Stomach (tissue), 9 donors: Measurements from ENCODE around the gene KLHL28. TPM values are rescaled to one million over a fixed set of nuclear protein-coding genes. Genes with fewer than 3 reads are reported as not detected.
"Not testable (repeated sequence)": the region's sequence is repeated elsewhere in the genome, so short reads cannot be mapped to it uniquely, and the experiment has no call there.

Experiments
- DNase-seq, 2 donors: peaks; one replicate each; pipeline versions ENCODE4 v3.0.0 to v3.0.0-alpha.2; 2013 to 2019
- H3K27ac ChIP-seq, 5 donors: fragments of 200-600 bp in 4 of 5; sonication (generic) in 4 of 5; one replicate each; pipeline ENCODE4 v1.5.1; 2013 to 2019; ENCODE audit warnings: mild to moderate bottlenecking in 1 of 5, moderate library complexity in 1 of 5
- H3K27me3 ChIP-seq, 3 donors: fragments of 200-600 bp; sonication (generic); one replicate each; pipeline ENCODE4 v1.5.1; 2017 to 2019; ENCODE audit warnings: mixed run types in 1 of 3
- H3K36me3 ChIP-seq, 4 donors: fragments of 200-600 bp; sonication (generic); 1 replicate in 3 of 4; 2 replicates in 1 of 4; pipeline ENCODE4 v1.5.1; 2016 to 2019
- H3K4me1 ChIP-seq, 4 donors: fragments of 200-600 bp; sonication (generic); one replicate each; pipeline ENCODE4 v1.5.1; 2016 to 2019
- H3K4me3 ChIP-seq, 4 donors: fragments of 200-600 bp; sonication (generic) in 3 of 4; one replicate each; pipeline ENCODE4 v1.5.1; 2016 to 2019; ENCODE audit warnings: mild to moderate bottlenecking in 1 of 4
- H3K9me3 ChIP-seq, 4 donors: fragments of 200-600 bp; sonication (generic); one replicate each; pipeline ENCODE4 v1.5.1; 2016 to 2019
- CTCF ChIP-seq, 7 experiments: fragments of 450-650 bp in 4 of 7; fragments of 200-600 bp in 3 of 7; sonication (generic) in 3 of 7; IDR thresholded peaks; one replicate each; pipeline ENCODE4 v1.5.1; 2016 to 2019; ENCODE audit warnings: antibody characterized with exemption in 7 of 7, control low read depth in 2 of 7, mild to moderate bottlenecking in 1 of 7
- EP300 ChIP-seq: sonication (generic); formaldehyde crosslinking; IDR thresholded peaks from one replicate; pipeline ENCODE4 v1.6.1; 2017; ENCODE audit warnings: antibody characterized with exemption
- POLR2A ChIP-seq, 4 donors: fragments of 450-650 bp; IDR thresholded peaks; one replicate each; pipeline ENCODE4 v1.6.1; 2016; ENCODE audit warnings: antibody characterized with exemption in 4 of 4, control low read depth in 2 of 4, mild to moderate bottlenecking in 1 of 4, moderate library complexity in 1 of 4
- POLR2AphosphoS5 ChIP-seq, 3 donors: sonication (generic); formaldehyde crosslinking; IDR thresholded peaks; one replicate each; pipeline ENCODE4 v1.6.1; 2016; ENCODE audit warnings: antibody characterized with exemption in 3 of 3
- WGBS, 5 donors: extraction: QIAGEN DNeasy Blood & Tissue Kit in 3 of 5; methylation state at CpG; one replicate each; pipeline versions ENCODE4 v1.1.5 to v1.1.7; 2013 to 2018; 5-methylcytosine and 5-hydroxymethylcytosine counted together
- intact Hi-C: fragments of 100-400 bp; cut with DNase I; formaldehyde crosslinking; loops from one replicate; pipeline ENCODE4 v1.15.1; 2023; ENCODE audit warnings: low total_unique reads
- polyA plus RNA-seq, 3 donors: library from polyadenylated mRNA; stranded (reverse); fragments of 200-250 nt; gene quantifications; one replicate each; pipeline ENCODE4 v1.2.3, GENCODE V29; 2013
- total RNA-seq, 5 donors: library from RNA; depleted of rRNA; stranded (reverse); fragments of >200 nt; gene quantifications; one replicate each; pipeline versions ENCODE4 v1.1.0 to v1.2.3, GENCODE V29; 2014 to 2016
- donor health status: healthy with polysubstance abuse.
- donor health status: Bipolar disorder and iron deficiency.
- donor health status: healthy.

Gene KLHL28
- total and polyA plus RNA-seq, 8 donors, result 1.5 to 20.6 (median 7.0) TPM

GRCh38 chr14:44895716-44896115, 66.0 kb downstream of the KLHL28 start:
- intact Hi-C loops, result no loop called here
- Histone ChIP-seq H3K27ac (peak overlapping the region in 2 of 5 donors; percentile 99 to 100), H3K9me3 (no peaks in the 10 kb centered on the region), H3K27me3 (no peaks in the 10 kb centered on the region), H3K4me3 (no peak overlapping the region), H3K36me3 (no peaks in the 10 kb centered on the region), H3K4me1 (peaks cover 7 to 34% (median 26%) of the 10 kb centered on the region in 4 donors)
- 63 to 93% (median 92%) methylated on average over 2 of the region's 2 CpGs for WGBS, 5 donors
- DNase-seq, result no peak
- no peak for TF ChIP-seq POLR2A (IDR thresholded peaks at IDR 0.05)
- no peak for TF ChIP-seq CTCF (IDR thresholded peaks at IDR 0.05)
- TF ChIP-seq EP300, result no peak
- TF ChIP-seq POLR2AphosphoS5 (IDR thresholded peaks at IDR 0.05), result no peak

- Histone ChIP-seq H3K36me3 (no peaks in the 10 kb centered on the region), H3K4me3 (no peak overlapping the region), H3K27ac (no peak overlapping the region), H3K9me3 (no peaks in the 10 kb centered on the region), H3K27me3 (no peaks in the 10 kb centered on the region), H3K4me1 (peaks cover 7 to 20% (median 15%) of the 10 kb centered on the region in 4 donors)
- no peak for DNase-seq
- intact Hi-C loops, result no loop called here
- 79 to 93% (median 85%) methylated on average over 2 of the region's 2 CpGs for WGBS, 5 donors
- TF ChIP-seq POLR2A (IDR thresholded peaks at IDR 0.05) (no peak), CTCF (IDR thresholded peaks at IDR 0.05) (no peak), POLR2AphosphoS5 (IDR thresholded peaks at IDR 0.05) (no peak), EP300 (no peak)
These were observed 68.2 kb downstream of the KLHL28 start for GRCh38 chr14:44893535-44893934.

- H3K27ac ChIP-seq, H3K4me3 ChIP-seq, DNase-seq, H3K27me3 ChIP-seq, H3K36me3 ChIP-seq, intact Hi-C loops, H3K9me3 ChIP-seq: not testable (repeated sequence)
- WGBS, 5 donors, result 48 to 63% (median 60%) methylated on average over 2 of the region's 3 CpGs
- peaks cover 5 to 11% (median 8%) of the 10 kb centered on the region in 4 donors for H3K4me1 ChIP-seq
These were observed 69.9 kb downstream of the KLHL28 start for GRCh38 chr14:44891726-44892372.

GRCh38 chr14:44889595-44890471, 71.9 kb downstream of the KLHL28 start:
- no peak overlapping the region for H3K27ac ChIP-seq
- intact Hi-C loops, result no loop called here

More at GRCh38 chr14:44889595-44890471, 71.9 kb downstream of the KLHL28 start:
- H3K9me3 ChIP-seq, result no peaks in the 10 kb centered on the region
- TF ChIP-seq POLR2A (IDR thresholded peaks at IDR 0.05), result no peak
- TF ChIP-seq CTCF (IDR thresholded peaks at IDR 0.05), result no peak
- TF ChIP-seq POLR2AphosphoS5 (IDR thresholded peaks at IDR 0.05), result no peak
- TF ChIP-seq EP300, result no peak
- H3K27me3 ChIP-seq, result no peaks in the 10 kb centered on the region
- H3K4me1 ChIP-seq, result peaks cover 0 to 6% (median 0%) of the 10 kb centered on the region in 4 donors
- no peaks in the 10 kb centered on the region for H3K36me3 ChIP-seq
- WGBS, 5 donors, result 25 to 55% (median 34%) methylated on average over 4 of the region's 4 CpGs
- no peak overlapping the region for H3K4me3 ChIP-seq
- DNase-seq, result no peak
